NCI-H1930 (cell line): ENCODE results near the gene GJA9.

ENCODE experiments used
- DNase-seq, 2 experiments: peaks; one replicate each; lab custom pipeline; 2025; lab: John Stamatoyannopoulos, UW

Gene GJA9

DNA sequence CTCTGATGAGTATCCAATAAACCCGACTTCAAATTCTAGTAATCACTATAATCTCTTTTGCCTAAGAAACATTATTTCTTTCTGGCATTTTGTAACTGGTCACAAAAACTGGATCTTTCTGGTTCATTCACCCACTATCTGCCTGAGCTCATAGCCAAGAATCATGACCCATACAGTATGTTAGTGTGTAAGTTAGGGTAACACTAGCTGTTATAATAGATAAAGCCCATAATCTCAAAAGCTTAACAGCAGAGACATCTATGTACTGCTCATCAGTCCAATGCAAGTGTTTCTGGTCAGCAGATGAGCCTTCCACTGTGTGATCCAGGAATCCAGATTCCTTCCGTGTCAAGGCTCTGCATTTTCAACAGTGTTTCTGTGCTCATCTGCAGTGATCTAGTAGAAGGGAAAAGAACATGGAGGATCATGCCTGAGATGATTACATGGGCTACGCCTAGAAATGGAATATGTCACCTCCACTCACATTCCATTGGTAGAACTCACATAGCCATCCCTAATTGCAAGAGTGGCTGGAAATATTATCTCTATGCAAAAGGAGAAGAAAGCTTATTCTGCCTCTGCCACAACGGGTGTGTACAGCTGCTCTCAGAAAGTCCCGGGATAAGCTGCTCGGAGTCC lies 49.5 kb downstream of the GJA9 start:
- DNase-seq = no peak

DNA sequence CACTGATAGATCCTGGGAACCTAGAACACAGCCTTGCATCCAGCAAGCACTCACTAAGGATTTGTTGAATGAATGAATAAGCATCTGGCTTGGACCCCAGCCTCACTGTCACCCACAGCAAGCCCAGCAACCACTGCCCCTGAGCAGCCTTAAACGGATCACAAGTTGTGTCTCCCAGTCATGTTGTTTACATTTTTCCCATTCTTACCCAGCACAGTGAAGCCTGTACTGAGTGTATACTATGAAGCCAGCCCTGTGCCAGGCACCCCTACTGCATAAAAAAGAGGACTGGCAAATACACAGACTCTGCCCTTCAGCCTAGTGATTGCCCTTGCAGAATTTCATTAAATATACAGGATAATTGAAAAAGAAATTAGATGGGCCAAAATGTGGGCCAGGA lies 52.0 kb downstream of the GJA9 start:
- no peak for DNase-seq

DNA sequence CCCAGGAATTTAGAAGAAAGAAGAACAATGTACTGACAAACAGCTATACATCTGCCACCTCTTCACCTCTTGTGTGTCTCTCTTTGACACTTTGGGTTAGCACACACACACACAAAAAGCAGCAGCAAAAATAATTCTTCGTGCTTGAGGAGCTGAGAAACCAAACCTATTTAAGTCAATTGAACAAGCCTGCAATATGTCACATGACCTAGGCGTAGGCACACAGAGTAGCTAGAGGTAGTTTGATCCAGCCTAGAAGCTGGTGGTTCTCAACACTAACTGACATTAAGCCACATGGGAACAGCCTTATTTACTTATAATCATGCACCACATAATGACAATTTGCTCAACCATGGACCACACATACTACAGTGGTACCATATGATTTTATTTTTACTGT lies 54.1 kb downstream of the GJA9 start:
- DNase-seq = no peak

DNA sequence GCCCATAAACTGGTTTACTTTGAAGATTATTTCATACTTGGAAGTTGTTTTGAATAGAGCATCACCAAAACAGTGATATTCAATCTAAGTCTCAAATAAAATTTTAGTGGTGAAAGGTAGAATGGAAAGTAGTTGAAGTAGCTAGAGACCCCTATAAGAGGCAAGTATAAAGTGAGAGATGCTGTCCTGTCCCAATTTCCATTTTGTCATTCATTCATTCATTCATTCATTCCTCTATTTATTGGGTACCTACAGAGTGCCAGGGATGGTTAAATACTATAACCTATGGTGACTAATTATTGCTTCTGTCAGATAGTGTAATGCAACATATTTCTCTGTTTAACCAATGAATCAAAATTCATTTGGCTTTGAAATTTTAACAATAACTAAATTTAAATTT lies 54.5 kb downstream of the GJA9 start:
- DNase-seq = no peak

DNA sequence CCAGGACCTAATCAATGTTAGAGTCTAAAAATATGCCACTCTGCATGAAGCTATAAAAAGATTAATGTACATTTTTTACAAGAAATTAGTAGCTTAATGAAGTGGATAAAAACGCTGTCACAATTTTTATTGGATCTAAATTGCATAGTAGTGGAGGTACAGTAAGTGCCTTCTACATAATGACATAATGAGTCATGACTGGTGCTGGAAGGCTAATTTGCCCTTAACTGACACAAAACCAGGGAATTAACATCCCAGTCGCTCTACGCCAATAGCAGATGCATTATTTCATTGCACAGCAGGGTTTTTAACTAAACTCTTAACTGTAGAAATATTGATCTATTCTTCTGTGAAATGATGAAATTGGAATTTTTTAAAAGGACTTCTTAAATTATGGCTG lies 55.1 kb downstream of the GJA9 start:
- no peak for DNase-seq
